NCI-H524 (cell line): ENCODE results near the gene PRMT7.

Experiments used
- DNase-seq, 2 experiments: peaks; one replicate each; lab custom pipeline; 2025; lab: John Stamatoyannopoulos, UW

The PRMT7 gene

GRCh38 chr16:68347605-68348004, 36.8 kb downstream of the PRMT7 start:
- no peak for DNase-seq

- no peak for DNase-seq
Observed at GRCh38 chr16:68348639-68349445, 38.0 kb downstream of the PRMT7 start.

GRCh38 chr16:68349838-68350410, 39.1 kb downstream of the PRMT7 start:
- DNase-seq = no peak

- DNase-seq = no peak
Observed at GRCh38 chr16:68350813-68351350, 40.1 kb downstream of the PRMT7 start.

- DNase-seq = no peak
Observed at GRCh38 chr16:68351463-68351862, 40.6 kb downstream of the PRMT7 start.

GRCh38 chr16:68351991-68352431, 41.2 kb downstream of the PRMT7 start:
- DNase-seq = no peak

- DNase-seq = no peak
Observed at GRCh38 chr16:68353366-68353765, 42.5 kb downstream of the PRMT7 start.

GRCh38 chr16:68354816-68355215, 44.0 kb downstream of the PRMT7 start:
- no peak for DNase-seq

- DNase-seq = no peak
Observed at GRCh38 chr16:68355447-68356248, 44.8 kb downstream of the PRMT7 start.

GRCh38 chr16:68356249-68356918, 45.6 kb downstream of the PRMT7 start:
- DNase-seq = no peak

- DNase-seq = no peak
Observed at GRCh38 chr16:68356919-68357286, 46.1 kb downstream of the PRMT7 start.

GRCh38 chr16:68357521-68357922, 46.7 kb downstream of the PRMT7 start:
- no peak for DNase-seq

- DNase-seq = no peak
Observed at GRCh38 chr16:68357923-68358322, 47.1 kb downstream of the PRMT7 start.

GRCh38 chr16:68358951-68359350, 48.1 kb downstream of the PRMT7 start:
- no peak for DNase-seq

- DNase-seq = no peak
Observed at GRCh38 chr16:68359398-68360191, 48.8 kb downstream of the PRMT7 start.

GRCh38 chr16:68360547-68360946, 49.7 kb downstream of the PRMT7 start:
- DNase-seq = no peak

- DNase-seq = no peak
Observed at GRCh38 chr16:68360956-68361355, 50.1 kb downstream of the PRMT7 start.

- no peak for DNase-seq
Observed at GRCh38 chr16:68361485-68361884, 50.7 kb downstream of the PRMT7 start.

- DNase-seq = peak in 1 of 2 experiments; percentile 27
Observed at GRCh38 chr16:68362262-68362913, 51.6 kb downstream of the PRMT7 start.

GRCh38 chr16:68362947-68363657, 52.3 kb downstream of the PRMT7 start:
- no peak for DNase-seq
